HCT116 (cell line): ENCODE results near the gene G6PD.

Source experiments
- CTCF ChIP-seq, 3 experiments: fragments of 200-600 bp in 1 of 3; sonication (generic) in 1 of 3; IDR thresholded peaks in 2 of 3; conservative IDR thresholded peaks in 1 of 3; 2 replicates each; pipeline ENCODE4 v1.5.1; 2012 to 2017; ENCODE audit warnings: low read depth in 2 of 3, low read length in 2 of 3, antibody characterized with exemption in 1 of 3, borderline replicate concordance in 1 of 3, control low read depth in 1 of 3, mild to moderate bottlenecking in 1 of 3, mixed read lengths in 1 of 3, mixed run types in 1 of 3, moderate library complexity in 1 of 3; ENCODE audit not compliant: insufficient read depth in 1 of 3
- EGR1 ChIP-seq: IDR thresholded peaks from 2 replicates; pipeline ENCODE4 v1.6.1; 2012; ENCODE audit warnings: low read depth
- ELF1 ChIP-seq: IDR thresholded peaks from 2 replicates; pipeline ENCODE4 v1.6.1; 2012; ENCODE audit warnings: low read depth, borderline replicate concordance
- EZH2 ChIP-seq: fragments of 200-600 bp; sonication (generic); IDR thresholded peaks from 2 replicates; pipeline ENCODE4 v1.6.1; 2017; ENCODE audit warnings: antibody characterized with exemption, mixed run types
- POLR2A ChIP-seq: IDR thresholded peaks from 2 replicates; pipeline ENCODE4 v1.7.0; 2011; ENCODE audit warnings: borderline replicate concordance; ENCODE audit not compliant: insufficient read depth, insufficient read length; ENCODE audit errors: extremely low read depth
- POLR2AphosphoS5 ChIP-seq: IDR thresholded peaks from 2 replicates; pipeline ENCODE4 v1.6.1; 2011; ENCODE audit warnings: mild to moderate bottlenecking, low read depth, low read length, moderate library complexity
- REST ChIP-seq: IDR thresholded peaks from 2 replicates; pipeline ENCODE4 v1.6.1; 2012; ENCODE audit warnings: low read depth
- YY1 ChIP-seq: IDR thresholded peaks from 2 replicates; pipeline ENCODE4 v1.6.1; 2011; ENCODE audit warnings: low read length, low read depth, moderate library complexity, mild to moderate bottlenecking; ENCODE audit not compliant: insufficient replicate concordance; ENCODE audit errors: extremely low read depth
- ZFX ChIP-seq: fragments of 450-650 bp; IDR thresholded peaks from 2 replicates; pipeline ENCODE4 v1.6.1; 2017

GRCh38 chrX:154494715-154495114 lies 51.9 kb downstream of the G6PD start:
- TF ChIP-seq CTCF (IDR thresholded peaks at IDR 0.05 in 2 of 3, conservative IDR thresholded peaks at IDR 0.05 in 1 of 3; ENCODE audit: borderline replicate concordance in 1 of 3, insufficient read depth in 1 of 3, low read depth in 2 of 3, low read length in 2 of 3) (no peak), POLR2AphosphoS5 (no peak), EGR1 (no peak), EZH2 (no peak), YY1 (no peak), ZFX (no peak), ELF1 (no peak), REST (no peak), POLR2A (no peak)
